T-helper 1 cell treated with Interleukin-12 subunit alpha and Interleukin-12 subunit beta and Interleukin-4 antibody, amounts not matched to agents 30 ng/mL and 1 ng/mL, for 36 hours (primary cell): ENCODE results near the gene CRIM1. TPM values are rescaled to one million over a fixed set of nuclear protein-coding genes. Genes with fewer than 3 reads are reported as not detected.

Experiments used
- intact Hi-C: fragments of 100-400 bp; cut with micrococcal nuclease; formaldehyde crosslinking; loops from one replicate; pipeline ENCODE4 v1.15.1; 2024
- total RNA-seq: library from RNA; stranded (reverse); gene quantifications from 2 replicates; pipeline ENCODE4 v1.2.3, GENCODE V29; 2022

CRIM1 gene
- total RNA-seq, 1 donor from 2014 or later = 11.4 TPM

- intact Hi-C loops = no loop called here
These were observed 216.6 kb downstream of the CRIM1 start for GRCh38 chr2:36572054-36572718.

GRCh38 chr2:36572719-36573059, 217.1 kb downstream of the CRIM1 start:
- intact Hi-C loops = no loop called here

DNA sequence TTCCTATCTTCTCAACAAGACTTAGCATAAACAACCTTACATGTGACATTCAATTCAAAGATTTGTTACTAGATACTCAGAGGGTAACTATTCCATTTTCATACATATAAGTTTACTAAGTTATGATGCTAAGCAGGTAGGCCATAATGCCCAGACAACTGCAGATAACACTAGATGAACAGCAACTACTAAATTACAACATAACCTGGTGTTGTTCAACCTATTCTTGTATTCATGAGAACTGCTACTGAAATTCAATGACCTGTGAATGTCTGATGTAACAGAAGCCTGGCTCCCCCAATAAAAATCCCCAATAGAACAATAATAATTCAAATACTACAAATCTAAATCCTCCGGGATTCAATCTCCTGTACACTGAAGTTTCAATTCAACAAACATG, 217.6 kb downstream of the CRIM1 start:
- intact Hi-C loops = no loop called here

DNA sequence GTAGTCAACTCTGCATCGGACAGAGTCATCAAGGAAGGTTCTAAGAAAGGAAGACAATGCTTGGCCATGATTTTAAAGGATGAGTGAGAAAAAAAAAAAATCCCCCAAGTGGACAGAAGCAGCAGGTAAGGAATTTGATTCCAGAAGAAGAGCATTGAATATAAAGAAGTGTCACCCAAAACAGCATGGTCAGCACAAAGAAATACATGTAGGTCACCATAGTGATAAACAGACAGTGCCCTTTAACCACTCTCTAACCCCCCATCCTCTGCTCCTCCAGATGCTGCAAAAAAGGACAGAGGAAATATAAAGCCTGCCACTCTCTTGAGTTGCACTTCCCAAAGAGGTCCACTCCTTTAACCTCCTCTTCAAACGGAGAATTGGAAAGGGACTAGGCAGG, 219.0 kb downstream of the CRIM1 start:
- intact Hi-C loops = no loop called here

DNA sequence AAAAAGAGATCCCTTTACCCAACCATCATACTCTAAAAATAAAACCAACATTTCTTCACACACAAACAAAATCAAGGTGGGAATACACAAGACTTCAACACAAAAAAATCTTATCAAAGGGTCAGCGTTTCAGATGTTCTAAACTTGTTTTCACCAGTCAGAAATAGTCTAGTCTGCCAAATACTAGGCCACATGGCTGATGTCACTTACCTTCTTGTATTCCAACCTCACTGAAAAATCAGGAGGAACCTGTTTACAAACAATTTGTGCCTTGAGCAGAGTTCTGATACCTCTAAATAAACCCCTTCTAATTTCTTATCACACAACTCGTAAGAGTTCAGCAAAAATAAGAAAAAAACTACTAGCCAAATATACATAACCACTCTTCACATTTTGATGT, 222.3 kb downstream of the CRIM1 start:
- intact Hi-C loops = no loop called here

DNA sequence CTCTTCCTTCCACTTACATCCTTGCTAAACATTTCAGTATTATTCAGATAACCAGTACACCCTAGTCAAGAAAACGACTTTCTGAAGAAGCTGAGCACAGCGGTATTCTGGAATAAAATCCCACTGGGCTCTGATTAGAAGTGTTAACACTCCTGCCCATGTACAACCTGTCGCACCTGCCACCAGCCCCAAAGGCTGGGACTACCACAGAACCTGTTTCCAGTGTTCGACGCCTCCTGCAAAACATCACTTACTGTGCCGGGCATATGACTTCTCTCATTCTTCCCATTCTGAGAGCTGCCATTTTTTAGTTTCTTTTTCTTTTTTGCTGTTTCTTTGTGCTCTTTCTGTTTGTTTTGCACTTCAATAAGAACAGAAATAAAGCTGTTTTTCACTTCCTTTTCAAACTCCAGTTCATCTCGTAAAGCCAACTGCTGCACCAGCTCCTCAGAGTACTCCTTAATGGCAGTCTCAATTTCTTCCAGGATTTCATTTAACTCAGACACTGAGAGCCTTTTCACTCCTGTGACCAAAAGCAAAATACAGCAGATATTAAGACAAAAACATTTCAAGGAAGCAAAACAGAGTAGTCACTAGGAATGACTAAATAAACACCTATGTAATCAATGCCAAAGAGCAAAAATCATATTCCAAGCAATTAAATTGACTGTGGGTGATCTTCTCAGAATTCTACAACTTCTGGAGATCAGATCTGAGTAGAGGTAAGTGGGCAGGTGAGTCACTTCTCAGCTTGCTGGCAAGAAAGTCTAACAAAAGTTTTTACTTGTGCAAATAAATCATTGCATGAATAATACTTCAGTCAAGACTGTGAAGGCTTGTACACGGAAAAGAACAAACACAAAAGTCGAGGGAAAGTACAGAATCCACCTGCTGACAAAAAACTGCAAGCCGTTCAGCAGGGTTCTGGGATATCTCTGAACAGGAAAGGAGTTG, 223.0 kb downstream of the CRIM1 start:
- intact Hi-C loops = no loop called here

- intact Hi-C loops = no loop called here
These were observed 223.7 kb downstream of the CRIM1 start for GRCh38 chr2:36579297-36579664.

DNA sequence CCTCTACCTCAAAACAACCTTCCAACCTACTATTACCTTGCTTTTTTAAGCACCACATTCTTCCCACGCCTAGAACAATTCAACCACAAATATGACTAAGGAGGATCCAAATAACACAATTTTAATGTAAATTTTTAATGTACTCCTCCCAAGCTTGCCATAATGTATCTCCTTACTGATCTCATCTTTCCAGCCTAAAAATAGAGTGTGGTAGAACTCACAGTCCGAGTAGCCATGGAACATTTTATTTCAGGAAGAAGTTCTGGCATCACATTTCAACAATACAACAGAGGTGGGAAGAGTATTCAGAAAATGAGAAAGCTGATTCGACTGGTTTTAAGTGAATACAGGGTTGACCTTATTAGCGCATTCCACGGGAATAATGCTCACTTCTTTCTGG, 227.0 kb downstream of the CRIM1 start:
- intact Hi-C loops = no loop called here

DNA sequence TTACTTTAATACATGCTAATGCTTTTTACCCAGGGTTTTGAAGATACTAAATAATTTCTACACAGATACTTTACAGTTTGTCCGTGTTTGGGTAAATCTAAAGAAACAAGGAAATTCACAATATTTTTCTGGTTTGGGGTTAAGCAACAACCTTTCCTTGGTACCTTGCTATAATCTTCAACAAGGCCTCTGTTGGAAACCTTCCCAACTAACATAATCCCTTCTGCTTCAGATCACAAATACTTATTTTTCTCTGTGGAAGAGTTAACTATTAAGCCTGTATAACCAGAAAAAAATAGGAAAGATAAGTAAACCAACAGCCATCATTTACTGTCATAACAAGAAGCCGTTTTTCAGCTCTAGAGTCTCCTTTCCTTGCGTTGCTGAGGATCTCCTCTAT, 227.4 kb downstream of the CRIM1 start:
- intact Hi-C loops = no loop called here

GRCh38 chr2:36584148-36584794, 228.7 kb downstream of the CRIM1 start:
- intact Hi-C loops = no loop called here

- intact Hi-C loops = no loop called here
These were observed 231.1 kb downstream of the CRIM1 start for GRCh38 chr2:36586672-36587071.

DNA sequence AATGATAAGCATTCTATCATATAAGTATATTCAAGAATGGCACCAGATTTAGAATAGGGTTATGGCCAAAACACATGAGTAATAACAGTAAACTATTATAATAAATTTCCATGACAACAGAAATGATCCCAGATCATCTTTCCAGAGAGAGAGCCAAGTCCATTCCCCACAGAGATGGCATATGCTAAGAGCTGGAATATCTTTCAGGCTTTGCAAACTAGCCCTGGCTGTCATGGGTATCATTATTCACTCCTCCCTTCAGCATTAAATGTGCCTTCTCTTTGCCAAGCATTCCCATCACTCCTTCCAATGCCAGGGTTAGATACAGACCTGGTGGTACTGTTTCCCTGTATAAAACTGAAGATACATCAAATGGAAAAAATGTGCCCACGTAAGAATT, 231.5 kb downstream of the CRIM1 start:
- intact Hi-C loops = no loop called here

DNA sequence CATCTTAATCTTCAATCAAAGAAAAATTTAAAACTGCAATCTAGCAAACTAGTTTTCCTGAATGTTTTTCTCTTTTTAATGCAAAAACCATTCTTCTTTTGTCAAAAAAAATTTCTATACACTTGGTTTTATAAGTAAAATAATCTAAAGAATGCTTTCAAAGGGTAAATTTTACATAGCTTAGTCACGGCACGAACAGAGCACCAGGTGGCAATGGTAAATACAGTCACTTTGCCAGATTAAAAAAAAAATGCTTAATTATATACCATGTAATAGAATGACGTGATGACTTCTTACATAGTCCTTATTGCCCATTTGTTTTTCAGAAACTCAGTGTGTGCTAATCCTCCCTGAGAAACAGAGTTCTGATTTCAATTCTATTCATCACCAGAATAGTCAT, 232.0 kb downstream of the CRIM1 start:
- intact Hi-C loops = no loop called here

DNA sequence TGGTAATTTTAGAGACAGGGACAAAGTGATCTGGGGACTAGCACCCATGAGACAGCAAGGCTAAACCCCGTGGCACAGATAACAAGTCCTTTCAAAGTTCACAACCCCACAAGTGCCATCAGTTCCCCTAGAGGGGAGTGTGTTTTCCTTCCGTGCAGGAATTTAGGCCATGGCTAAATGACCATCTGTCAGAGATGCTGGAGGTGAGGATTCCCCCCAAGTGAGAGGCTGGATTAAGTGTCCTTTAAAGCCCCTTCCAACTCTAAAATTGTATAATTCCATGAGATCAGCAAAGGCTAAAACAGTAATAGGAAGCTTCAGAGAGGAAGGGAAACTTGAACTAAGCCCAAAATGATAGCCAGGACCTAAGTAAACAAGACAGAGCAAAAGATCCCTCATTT, 233.7 kb downstream of the CRIM1 start:
- intact Hi-C loops = no loop called here

DNA sequence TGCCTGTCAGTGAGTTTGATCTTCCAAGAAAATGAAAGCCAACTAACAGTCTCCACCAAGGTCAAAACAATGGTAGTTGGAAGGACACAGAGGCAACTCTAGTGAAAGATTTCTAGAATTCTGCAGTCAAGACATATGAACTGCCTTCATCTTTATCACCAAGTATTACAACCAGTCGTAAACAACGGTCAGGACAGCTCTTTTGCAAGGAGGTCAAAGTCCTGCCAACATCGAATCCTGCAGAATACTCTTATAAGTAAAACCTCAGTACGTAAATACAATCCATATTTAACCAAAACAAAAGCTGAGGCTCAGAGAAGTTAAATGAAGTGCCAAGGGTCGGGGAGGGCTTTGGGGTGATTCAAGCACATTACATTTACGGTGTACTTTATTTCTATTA, 239.3 kb downstream of the CRIM1 start:
- intact Hi-C loops = loop anchor here (1.0 to 5.0 kb wide), 6 partner anchors 192 to 1782 kb away; partner anchors contain the start of genes ATL2, EIF2AK2, GPATCH11 and HEATR5B

- intact Hi-C loops = loop anchor here (2.0 to 5.0 kb wide), 8 partner anchors 191 to 1781 kb away; partner anchors contain the start of genes ATL2, CEBPZOS, EIF2AK2 and GPATCH11
These were observed 240.8 kb downstream of the CRIM1 start for GRCh38 chr2:36596397-36596796.

GRCh38 chr2:36597003-36597531, 241.5 kb downstream of the CRIM1 start:
- intact Hi-C loops = loop anchor here (1.0 to 5.0 kb wide), 10 partner anchors 48 to 1780 kb away; partner anchors contain the start of genes ATL2, CEBPZOS, EIF2AK2 and GPATCH11

DNA sequence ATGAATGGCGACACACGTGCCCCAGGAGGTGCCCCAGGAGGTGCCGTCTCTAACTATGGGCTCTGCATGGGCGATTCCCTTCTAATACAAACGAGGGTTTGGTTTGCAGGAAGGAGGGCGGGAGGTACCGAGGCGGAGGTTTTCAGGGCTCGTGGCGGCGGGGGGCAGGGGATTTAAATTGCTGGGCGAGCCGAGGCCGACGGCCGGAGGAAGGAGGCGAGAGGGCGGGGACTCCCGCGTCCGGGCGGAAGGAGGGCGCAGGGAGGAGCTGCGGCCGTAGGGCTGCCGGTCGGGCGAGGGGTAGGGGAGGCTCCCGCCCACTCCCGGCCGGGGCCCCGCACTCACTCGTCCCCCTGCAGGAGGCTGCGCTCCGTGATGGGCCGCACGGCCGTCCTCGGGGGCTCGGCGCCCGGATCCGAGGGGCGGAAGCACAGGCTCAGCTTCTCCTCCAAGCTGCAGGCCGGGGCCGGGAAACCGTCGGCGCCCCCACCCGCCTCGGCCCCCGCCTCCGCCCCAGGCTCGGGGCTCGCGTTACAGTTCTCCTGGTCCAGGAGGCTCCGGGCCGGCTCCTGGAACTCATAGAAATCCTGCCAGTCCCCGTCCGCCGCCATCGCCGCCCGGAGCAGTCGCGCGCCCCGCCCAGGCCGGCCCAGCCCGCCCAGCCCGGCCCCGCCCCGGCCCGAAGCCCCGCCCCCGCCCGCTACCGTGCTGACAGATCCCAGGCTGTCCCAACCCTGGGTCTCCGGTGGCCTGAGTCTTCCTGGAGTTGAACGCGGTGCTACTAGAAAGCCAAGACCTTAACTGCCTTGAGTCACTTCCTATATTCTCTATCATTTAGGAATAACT, 242.2 kb downstream of the CRIM1 start, which contains the start of gene FEZ2:
Gene FEZ2, minus strand, starts transcription at position 637 of the 846 bp plus-strand sequence. Its CDS starts 26 bp downstream, at position 611.
- intact Hi-C loops = loop anchor here (1.0 to 5.0 kb wide), 10 partner anchors 48 to 1780 kb away; partner anchors contain the start of genes ATL2, CEBPZOS, EIF2AK2 and GPATCH11
